AG08396 (cell line): ENCODE data around the gene RAD51B.

Experiments used
- DNase-seq: peaks from one replicate; pipeline ENCODE4 v3.0.0; 2012; ENCODE audit warnings: low spot score, mixed read lengths

The RAD51B gene

DNA sequence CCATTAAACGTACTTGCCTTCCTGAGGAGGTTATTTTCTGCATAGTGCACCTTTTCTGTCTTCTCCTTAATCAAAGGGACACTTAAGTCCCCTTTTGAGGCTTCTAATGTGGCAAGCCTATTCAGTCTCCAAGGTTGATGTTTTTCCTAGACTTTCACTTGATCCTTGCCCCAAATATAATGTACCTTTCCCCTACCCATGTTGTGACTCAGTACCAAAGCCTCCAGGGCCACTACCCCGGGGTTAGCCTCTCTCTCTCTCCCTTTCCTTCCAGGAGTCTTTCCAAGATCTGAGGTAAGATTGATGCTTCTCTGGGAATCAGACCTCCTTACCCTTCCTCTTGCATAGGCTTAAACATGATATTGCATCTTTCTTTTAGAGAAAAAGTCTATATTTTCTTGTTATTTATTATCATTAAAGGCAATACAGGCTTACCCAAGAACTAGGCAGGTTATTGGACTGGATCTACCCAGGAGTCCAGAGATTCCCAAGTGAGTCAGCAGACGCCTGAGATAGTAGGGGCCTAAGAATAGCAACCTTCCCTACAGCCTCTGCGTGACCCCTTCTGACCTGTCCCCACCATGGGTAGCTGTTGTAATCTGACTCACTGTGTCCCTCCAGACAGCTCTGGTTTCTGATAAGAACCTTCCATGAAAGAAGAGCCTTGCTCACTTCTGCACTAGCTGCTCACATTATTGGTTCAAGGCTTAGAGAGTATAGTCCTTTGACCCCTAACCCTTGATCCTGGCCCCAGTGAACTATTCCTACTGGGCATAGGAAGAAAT is 800.4 kb downstream of the RAD51B start:
- DNase-seq, result no peak

- peak; percentile 81 for DNase-seq
Measured at GRCh38 chr14:68621400-68622365, 802.1 kb downstream of the RAD51B start.

- no peak for DNase-seq
Measured at GRCh38 chr14:68622856-68623255, 803.3 kb downstream of the RAD51B start.

DNA sequence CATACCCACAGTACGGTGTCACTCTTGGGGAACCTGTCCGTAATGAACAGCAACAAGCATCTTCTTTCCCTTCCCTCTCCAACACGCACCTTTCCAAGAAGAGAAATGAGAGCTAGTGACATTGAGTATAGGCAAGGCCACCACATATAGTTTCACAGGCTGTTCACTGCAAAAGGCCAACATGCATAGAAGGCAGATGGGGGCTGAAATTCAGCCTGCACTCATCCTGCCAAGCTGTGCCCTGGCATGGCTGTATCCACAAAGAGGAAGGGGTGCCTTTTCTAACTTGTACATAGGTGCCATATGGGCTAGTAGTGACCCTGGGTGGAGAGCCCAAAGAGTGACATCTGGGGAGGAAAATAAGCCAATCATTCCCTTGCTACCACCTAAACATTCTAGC is 803.7 kb downstream of the RAD51B start:
- no peak for DNase-seq

- DNase-seq, result no peak
Measured at GRCh38 chr14:68623826-68624225, 804.2 kb downstream of the RAD51B start.

DNA sequence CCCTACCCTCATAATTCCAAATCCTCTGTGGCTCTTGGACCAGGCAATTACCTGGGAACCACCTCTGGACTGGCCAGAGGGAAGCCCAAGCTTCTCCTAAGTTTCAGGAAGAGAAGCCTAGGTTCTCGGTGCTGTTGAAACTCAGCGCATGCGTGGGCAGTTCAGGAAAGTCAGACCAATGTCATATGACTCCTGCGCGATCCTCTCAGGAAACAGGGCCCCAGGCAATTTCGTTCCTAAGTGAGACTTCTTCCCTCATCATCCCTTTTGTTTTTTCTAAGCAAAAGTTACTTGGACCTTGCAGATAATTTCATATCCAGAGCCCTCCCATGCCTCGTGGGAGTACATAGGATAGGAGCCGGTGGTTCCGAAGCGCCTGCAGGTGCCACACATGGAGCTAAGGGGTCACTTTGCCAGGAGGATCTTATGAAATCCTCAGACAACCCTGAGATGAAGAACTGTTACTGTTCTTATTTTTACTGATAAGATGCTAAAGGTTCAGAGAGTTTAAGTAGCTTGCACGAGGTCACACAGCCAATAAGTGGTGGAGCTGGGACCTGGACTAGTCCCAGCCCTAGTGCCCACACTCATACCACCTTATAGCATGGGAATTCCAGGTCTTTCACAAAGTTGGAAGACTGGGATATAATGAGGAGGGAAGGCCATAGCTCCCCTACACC is 805.1 kb downstream of the RAD51B start:
- DNase-seq, result no peak

GRCh38 chr14:68625366-68626090 is 805.9 kb downstream of the RAD51B start:
- no peak for DNase-seq

GRCh38 chr14:68626386-68626785 is 806.8 kb downstream of the RAD51B start:
- no peak for DNase-seq

- no peak for DNase-seq
Measured at GRCh38 chr14:68627050-68627867, 807.7 kb downstream of the RAD51B start.

GRCh38 chr14:68627868-68628604 is 808.5 kb downstream of the RAD51B start:
- no peak for DNase-seq

DNA sequence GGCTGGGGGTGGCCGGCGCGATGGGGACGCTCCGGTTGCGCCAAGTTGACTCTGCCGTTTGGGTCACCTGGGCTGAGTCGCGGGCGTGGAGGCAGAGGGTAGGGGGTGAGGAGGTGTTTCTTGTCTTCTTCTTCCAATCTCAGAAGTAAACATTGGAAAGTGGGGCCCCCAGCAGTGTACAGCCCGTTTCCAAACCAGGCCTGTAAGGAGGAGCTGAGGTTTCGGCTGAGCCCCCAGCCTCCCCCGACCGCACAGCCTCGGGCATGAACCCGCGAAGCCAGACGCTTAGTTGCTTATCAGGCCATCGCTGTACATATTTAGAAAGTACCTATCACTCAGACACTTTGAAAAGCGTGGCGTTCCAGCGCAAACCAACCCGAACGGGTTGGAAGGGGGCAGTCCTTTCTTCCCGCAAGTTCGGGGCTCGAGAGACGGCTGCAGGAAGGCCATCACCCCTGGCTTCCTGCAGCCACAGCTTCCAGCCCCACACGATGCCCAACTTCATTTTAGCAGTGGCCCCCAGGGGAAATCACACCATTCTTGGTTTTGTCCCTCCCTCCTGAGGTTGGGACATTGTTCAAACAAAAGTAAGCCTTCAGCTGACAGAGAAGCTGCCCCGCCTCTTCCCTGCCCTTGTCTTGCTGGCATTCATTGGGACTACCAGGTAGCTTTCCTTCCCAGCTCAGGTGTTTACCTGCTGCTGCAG is 809.2 kb downstream of the RAD51B start:
- DNase-seq, result no peak

DNA sequence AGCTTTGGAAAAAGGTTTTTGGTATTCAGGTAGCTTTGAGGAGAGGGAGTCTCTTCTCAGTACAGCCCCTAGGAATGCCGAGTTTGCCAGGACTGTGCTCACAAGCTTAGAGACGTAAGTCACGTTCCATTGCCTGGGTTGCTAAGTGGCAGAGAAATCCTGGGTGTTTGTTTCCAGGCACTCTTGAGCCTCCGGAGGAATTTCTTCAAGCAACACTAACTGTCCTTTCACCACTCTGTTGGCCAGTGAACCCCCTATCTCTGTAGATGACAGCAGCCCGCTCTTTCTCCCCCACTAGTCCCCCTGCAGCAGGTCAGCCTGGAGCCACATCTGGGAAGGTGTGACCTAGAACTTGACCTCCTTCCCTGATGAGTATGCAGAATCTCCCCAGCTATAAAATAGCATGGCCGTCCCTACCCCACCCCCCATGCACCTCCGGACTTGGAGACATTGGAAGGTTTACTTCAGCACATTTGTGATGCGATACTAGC is 810.5 kb downstream of the RAD51B start:
- no peak for DNase-seq

DNA sequence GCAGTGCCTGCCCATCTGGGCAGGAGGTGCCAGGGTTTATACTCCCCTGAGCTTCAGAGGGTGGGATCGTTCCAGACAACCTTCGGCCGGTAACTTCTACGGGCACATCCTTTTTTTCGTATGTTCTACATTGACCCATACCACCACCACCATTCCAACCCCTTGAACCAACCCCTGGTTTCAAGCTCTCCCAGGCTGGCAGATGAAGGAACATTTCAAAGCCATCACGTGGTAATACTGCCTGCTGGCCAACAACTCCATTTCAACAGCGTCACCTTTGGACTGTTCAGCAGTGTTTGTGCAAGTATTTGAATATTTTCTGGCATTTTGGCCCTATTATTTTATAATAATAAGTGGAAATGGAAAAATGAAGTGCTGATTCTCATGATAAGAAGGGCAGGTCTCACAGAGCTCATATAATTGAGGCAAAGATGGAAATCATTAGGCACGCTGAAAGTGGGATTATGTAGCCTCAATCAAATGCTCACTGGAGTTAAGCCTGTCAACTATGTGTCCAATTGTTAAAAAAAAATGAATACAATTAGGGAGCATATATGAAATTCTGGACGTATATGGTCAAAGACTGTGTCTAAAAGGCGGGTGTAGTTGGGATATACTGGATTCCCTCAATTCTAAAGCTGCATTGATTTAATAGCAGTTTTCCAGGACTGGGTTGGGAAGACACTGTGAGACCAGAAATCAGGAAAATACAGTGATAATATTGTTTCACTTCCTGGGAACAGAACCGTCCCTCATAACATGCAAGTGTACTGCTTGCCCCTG is 811.2 kb downstream of the RAD51B start:
- DNase-seq, result no peak

DNA sequence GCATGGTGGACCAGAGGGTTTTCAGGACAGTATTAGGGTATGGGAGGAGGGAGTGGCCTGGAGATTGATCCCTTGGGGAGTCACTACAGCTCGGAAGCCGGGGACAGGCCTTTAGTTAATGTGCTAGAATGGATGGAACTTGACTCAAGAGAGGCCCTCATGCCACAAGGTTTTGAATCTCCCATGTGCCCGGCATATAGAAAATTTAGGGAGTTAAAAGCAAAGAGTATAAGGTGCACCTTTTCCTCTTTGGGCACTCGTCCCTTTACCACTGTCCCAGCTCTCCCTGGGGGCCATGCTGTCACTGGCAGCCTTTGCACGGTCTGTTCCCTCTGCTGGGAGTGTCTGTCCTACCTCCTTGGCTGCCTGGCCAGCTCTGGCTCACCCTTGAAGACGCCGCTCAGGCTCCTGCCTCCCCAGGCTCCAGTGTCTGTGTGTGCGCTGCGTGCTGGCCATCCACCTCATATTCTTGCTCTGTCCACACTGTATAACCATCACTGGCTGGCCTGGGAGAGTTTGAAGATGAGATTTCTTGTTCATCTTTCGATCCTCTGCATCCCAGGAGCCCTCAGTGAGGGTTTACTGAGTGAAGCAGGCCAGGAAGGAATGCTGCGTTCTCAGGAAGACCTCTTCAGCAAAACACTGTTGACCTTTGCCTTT is 811.9 kb downstream of the RAD51B start:
- no peak for DNase-seq

GRCh38 chr14:68632054-68632895 is 812.7 kb downstream of the RAD51B start:
- no peak for DNase-seq

DNA sequence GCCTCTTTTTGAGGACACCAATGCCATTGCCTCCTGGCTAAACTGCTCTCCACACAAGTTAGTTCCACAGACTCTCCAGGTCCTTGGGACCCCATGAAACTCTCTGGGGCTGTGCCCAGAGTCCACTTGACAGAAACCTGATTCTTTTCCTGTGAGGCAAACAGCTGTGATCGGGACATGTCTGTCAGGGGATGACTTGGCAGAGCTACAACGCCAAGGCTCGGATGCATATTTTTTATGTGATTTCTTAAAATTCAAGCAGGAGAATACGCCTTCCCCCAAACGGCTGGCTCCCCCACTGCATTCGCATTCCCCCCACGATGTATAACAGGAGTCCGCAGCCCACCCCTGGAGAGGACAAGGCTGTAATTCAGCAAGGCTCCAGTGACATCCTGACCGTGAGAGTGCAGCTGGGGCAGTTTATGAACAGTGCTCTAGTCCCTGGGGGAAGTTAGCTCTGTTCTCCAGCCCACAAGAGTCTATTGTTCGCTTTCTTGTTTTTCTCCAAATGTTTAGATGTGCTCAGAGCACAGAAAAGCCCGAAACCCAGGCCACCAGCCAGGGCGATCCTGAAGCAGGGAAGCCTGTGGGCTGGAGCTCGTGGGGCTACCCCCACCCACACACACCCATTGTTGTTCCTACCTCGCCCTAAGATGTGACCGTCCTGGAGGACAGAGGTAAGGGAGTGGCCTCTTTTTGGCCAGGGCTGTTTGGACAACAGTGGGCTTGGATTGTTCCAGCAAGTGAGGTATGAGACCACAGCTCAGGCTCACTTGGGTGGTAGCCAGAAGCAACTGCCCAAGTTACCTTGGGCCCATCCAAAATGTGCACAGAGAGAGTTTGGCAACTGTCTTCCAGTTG is 813.8 kb downstream of the RAD51B start:
- no peak for DNase-seq
